Right cardiac atrium (tissue), 5 donors: ENCODE data around the gene SYT2. TPM values are rescaled to one million over a fixed set of nuclear protein-coding genes. Genes with fewer than 3 reads are reported as not detected.

Experiments
- ATAC-seq, 2 donors: fragments of 200-7000 bp; cut with Tn5 transposase; one replicate each; pipeline versions ENCODE4 v1.8.0 to v1.9.1; 2020; ENCODE audit warnings: moderate library complexity in 2 of 2, mild to moderate bottlenecking in 1 of 2
- DNase-seq, 3 donors: peaks; one replicate each; pipeline ENCODE4 v3.0.0-alpha.2; 2020
- H3K27ac ChIP-seq: one replicate; pipeline ENCODE4 v1.5.1; 2013; ENCODE audit warnings: mild to moderate bottlenecking, low read length, control low read depth, moderate library complexity
- H3K27me3 ChIP-seq: one replicate; pipeline ENCODE4 v1.6.1; 2013; ENCODE audit not compliant: control insufficient read depth, insufficient read depth
- H3K4me1 ChIP-seq: one replicate; pipeline ENCODE4 v1.6.1; 2013; ENCODE audit warnings: low read length; ENCODE audit not compliant: control insufficient read depth, insufficient read depth
- H3K4me3 ChIP-seq: one replicate; pipeline ENCODE4 v1.5.1; 2013; ENCODE audit warnings: low read length, control low read depth
- H3K9me3 ChIP-seq: one replicate; pipeline ENCODE4 v1.6.1; 2013; ENCODE audit warnings: low read length; ENCODE audit not compliant: control insufficient read depth
- WGBS: extraction: QIAGEN DNeasy Blood & Tissue Kit; methylation state at CpG from one replicate; pipeline ENCODE4 v1.1.7; 2013; 5-methylcytosine and 5-hydroxymethylcytosine counted together
- intact Hi-C, 4 donors: fragments of 100-400 bp; cut with DNase I; formaldehyde crosslinking; loops; one replicate each; pipeline versions ENCODE4 v1.11.0 to v1.14.0; 2022 to 2023
- polyA plus RNA-seq: library from polyadenylated mRNA; stranded (reverse); fragments of 200-250 nt; gene quantifications from one replicate; pipeline ENCODE4 v1.2.3, GENCODE V29; 2013
- total RNA-seq, 4 donors: library from RNA; stranded (reverse); fragmentation: NEBNext Ultra II Directional; extraction: Animal tissue kit (Norgen Biotek cat#: 25700); gene quantifications; one replicate each; pipeline ENCODE4 v1.2.1, GENCODE V29; 2021
- donor health status: healthy with polysubstance abuse.
- donor health status: DM: no; HTN: yes; CAD: no.
- donor health status: DM: no; HTN: no; CAD: no.
- donor health status: DM: no; HTN: yes; CAD: no; lungs with severe emphysema.
- donor health status: DM: yes; HTN: yes; CAD: no.

The SYT2 gene
- total and polyA plus RNA-seq, 5 donors = 0.02 TPM; not detected in 4

- no peak for ATAC-seq
- Histone ChIP-seq H3K27me3 (no peaks in the 10 kb centered on the region), H3K4me1 (no peaks in the 10 kb centered on the region), H3K9me3 (no peaks in the 10 kb centered on the region), H3K4me3 (no peak overlapping the region), H3K27ac (no peak overlapping the region)
- 56% methylated on average over 4 of the region's 4 CpGs for WGBS
- DNase-seq = no peak
- intact Hi-C loops = no loop called here
Measured at GRCh38 chr1:202704601-202705000, 5.7 kb downstream of the SYT2 start.

GRCh38 chr1:202703191-202703590, 7.1 kb downstream of the SYT2 start:
- H3K27ac ChIP-seq = no peak overlapping the region
- no peaks in the 10 kb centered on the region for H3K27me3 ChIP-seq
- 78% methylated on average over 6 of the region's 6 CpGs for WGBS
- ATAC-seq (no peak), DNase-seq (no peak)
- intact Hi-C loops = no loop called here
- no peaks in the 10 kb centered on the region for H3K9me3 ChIP-seq
- no peaks in the 10 kb centered on the region for H3K4me1 ChIP-seq
- H3K4me3 ChIP-seq = no peak overlapping the region

- H3K27ac ChIP-seq = no peak overlapping the region
- intact Hi-C loops = no loop called here
- DNase-seq = no peak
- 50% methylated on average over 5 of the region's 5 CpGs for WGBS
- no peak for ATAC-seq
- H3K4me1 ChIP-seq = no peaks in the 10 kb centered on the region
- H3K9me3 ChIP-seq = no peaks in the 10 kb centered on the region
- H3K27me3 ChIP-seq = no peaks in the 10 kb centered on the region
- no peak overlapping the region for H3K4me3 ChIP-seq
Measured at GRCh38 chr1:202702088-202702487, 8.2 kb downstream of the SYT2 start.

- WGBS = 78% methylated on average over 3 of the region's 3 CpGs
- no peaks in the 10 kb centered on the region for H3K27me3 ChIP-seq
- intact Hi-C loops = no loop called here
Measured at GRCh38 chr1:202701200-202701599, 9.1 kb downstream of the SYT2 start.

GRCh38 chr1:202700061-202700460, 10.2 kb downstream of the SYT2 start:
- Histone ChIP-seq H3K4me3 (no peak overlapping the region), H3K9me3 (no peaks in the 10 kb centered on the region), H3K27me3 (no peaks in the 10 kb centered on the region), H3K27ac (no peak overlapping the region), H3K4me1 (no peaks in the 10 kb centered on the region)
- ATAC-seq = no peak
- WGBS = 69% methylated on average over 5 of the region's 5 CpGs
- intact Hi-C loops = no loop called here
- DNase-seq = no peak

More at GRCh38 chr1:202701200-202701599, 9.1 kb downstream of the SYT2 start:
- no peak for DNase-seq
- no peak for ATAC-seq
- Histone ChIP-seq H3K9me3 (no peaks in the 10 kb centered on the region), H3K4me1 (no peaks in the 10 kb centered on the region), H3K27ac (no peak overlapping the region), H3K4me3 (no peak overlapping the region)

GRCh38 chr1:202698276-202698675, 12.0 kb downstream of the SYT2 start:
- no peak for DNase-seq
- no peak overlapping the region for H3K27ac ChIP-seq
- intact Hi-C loops = no loop called here
- H3K4me3 ChIP-seq = no peak overlapping the region
- no peaks in the 10 kb centered on the region for H3K9me3 ChIP-seq
- no peak for ATAC-seq
- 66% methylated on average over 8 of the region's 8 CpGs for WGBS
- no peaks in the 10 kb centered on the region for H3K4me1 ChIP-seq
- no peaks in the 10 kb centered on the region for H3K27me3 ChIP-seq

GRCh38 chr1:202697038-202697437, 13.2 kb downstream of the SYT2 start:
- Histone ChIP-seq H3K4me3 (no peak overlapping the region), H3K9me3 (no peaks in the 10 kb centered on the region), H3K4me1 (no peaks in the 10 kb centered on the region), H3K27ac (no peak overlapping the region), H3K27me3 (no peaks in the 10 kb centered on the region)
- ATAC-seq (no peak), DNase-seq (no peak)
- intact Hi-C loops = no loop called here
- WGBS = 61% methylated on average over 6 of the region's 6 CpGs

- no peak overlapping the region for H3K4me3 ChIP-seq
- no peaks in the 10 kb centered on the region for H3K27me3 ChIP-seq
- intact Hi-C loops = no loop called here
- ATAC-seq = no peak
- DNase-seq = no peak
- H3K27ac ChIP-seq = no peak overlapping the region
- no peaks in the 10 kb centered on the region for H3K4me1 ChIP-seq
- WGBS = 58% methylated on average over 5 of the region's 5 CpGs
- H3K9me3 ChIP-seq = no peaks in the 10 kb centered on the region
Measured at GRCh38 chr1:202694314-202694713, 15.9 kb downstream of the SYT2 start.

- H3K9me3 ChIP-seq = no peaks in the 10 kb centered on the region
- H3K4me3 ChIP-seq = no peak overlapping the region
- H3K4me1 ChIP-seq = no peaks in the 10 kb centered on the region
- intact Hi-C loops = no loop called here
- DNase-seq = peak; percentile 68 to 87 (median 77)
- ATAC-seq = peak; percentile 72 to 73
- H3K27me3 ChIP-seq = no peaks in the 10 kb centered on the region
- 35% methylated on average over 3 of the region's 3 CpGs for WGBS
- no peak overlapping the region for H3K27ac ChIP-seq
Measured at GRCh38 chr1:202692959-202693555, 17.2 kb downstream of the SYT2 start.

- 52% methylated on average over 2 of the region's 2 CpGs for WGBS
- H3K27ac ChIP-seq = no peak overlapping the region
- intact Hi-C loops = no loop called here
- no peak for DNase-seq
- no peaks in the 10 kb centered on the region for H3K9me3 ChIP-seq
- no peak overlapping the region for H3K4me3 ChIP-seq
- no peaks in the 10 kb centered on the region for H3K27me3 ChIP-seq
- no peak for ATAC-seq
- no peaks in the 10 kb centered on the region for H3K4me1 ChIP-seq
Measured at GRCh38 chr1:202691816-202692215, 18.4 kb downstream of the SYT2 start.

- Histone ChIP-seq H3K27me3 (no peaks in the 10 kb centered on the region), H3K9me3 (no peaks in the 10 kb centered on the region), H3K27ac (no peak overlapping the region), H3K4me3 (no peak overlapping the region), H3K4me1 (no peaks in the 10 kb centered on the region)
- WGBS = 68% methylated on average over 9 of the region's 9 CpGs
- intact Hi-C loops = no loop called here
- ATAC-seq = no peak
- DNase-seq = no peak
Measured at GRCh38 chr1:202689493-202690342, 20.5 kb downstream of the SYT2 start.
